Subcutaneous abdominal adipose tissue (tissue), 5 donors: Measurements from ENCODE around the gene TGDS.
"Not testable (repeated sequence)": the region's sequence is repeated elsewhere in the genome, so short reads cannot be mapped to it uniquely, and the experiment has no call there.

Experiments used
- H3K27ac ChIP-seq: one replicate; pipeline ENCODE4 v1.7.0; 2013; ENCODE audit warnings: low read depth, mild to moderate bottlenecking, inconsistent platforms, low read length, moderate library complexity
- H3K27me3 ChIP-seq, 5 donors: one replicate each; pipeline ENCODE4 v1.7.0; 2013; ENCODE audit warnings: low read length in 5 of 5, inconsistent platforms in 1 of 5; ENCODE audit not compliant: control insufficient read depth in 5 of 5, insufficient read depth in 4 of 5
- H3K36me3 ChIP-seq, 5 donors: one replicate each; pipeline ENCODE4 v1.7.0; 2013; ENCODE audit warnings: low read length in 5 of 5; ENCODE audit not compliant: control insufficient read depth in 5 of 5, insufficient read depth in 5 of 5
- H3K4me1 ChIP-seq, 5 donors: one replicate each; pipeline ENCODE4 v1.7.0; 2013; ENCODE audit warnings: low read length in 5 of 5, mild to moderate bottlenecking in 3 of 5, moderate library complexity in 1 of 5; ENCODE audit not compliant: control insufficient read depth in 5 of 5, insufficient read depth in 5 of 5
- H3K4me3 ChIP-seq, 5 donors: one replicate each; pipeline ENCODE4 v1.7.0; 2013; ENCODE audit warnings: low read length in 5 of 5, low read depth in 1 of 5
- H3K9ac ChIP-seq, 5 donors: one replicate each; pipeline ENCODE4 v1.7.0; 2013; ENCODE audit warnings: low read length in 5 of 5, mild to moderate bottlenecking in 4 of 5, moderate library complexity in 3 of 5
- H3K9me3 ChIP-seq, 5 donors: one replicate each; pipeline ENCODE4 v1.7.0; 2013; ENCODE audit warnings: low read length in 5 of 5; ENCODE audit not compliant: control insufficient read depth in 5 of 5
- donor health status: healthy.
- donor health status: healthy.
- donor health status: healthy.
- donor health status: healthy.
- donor health status: healthy.

Gene TGDS

GRCh38 chr13:94595950-94596574 lies at the start of gene TGDS:
Gene TGDS (minus strand): TSS chr13:94596152. CDS start chr13:94596136, 16 bp downstream.
- H3K4me1 ChIP-seq, result peaks cover 3 to 26% (median 25%) of the 10 kb centered on the region in 5 donors
- peak within 1 kb of the TSS; percentile 81 to 99 (median 96) for H3K4me3 ChIP-seq
- no peaks in the 10 kb centered on the region for H3K9me3 ChIP-seq
- peak within 1 kb of the TSS; percentile 82 for H3K27ac ChIP-seq
- peak within 1 kb of the TSS; percentile 85 to 99 (median 95) for H3K9ac ChIP-seq
- no peaks in the 10 kb centered on the region for H3K27me3 ChIP-seq
- H3K36me3 ChIP-seq, result peaks cover 4 to 13% (median 9%) of the 10 kb centered on the region in 5 donors

- no peaks in the 10 kb centered on the region for H3K4me1 ChIP-seq
- no peak overlapping the region for H3K9ac ChIP-seq
- H3K27me3 ChIP-seq, result no peaks in the 10 kb centered on the region
- no peak overlapping the region for H3K27ac ChIP-seq
- no peaks in the 10 kb centered on the region for H3K36me3 ChIP-seq
- H3K9me3 ChIP-seq, result peaks cover 0 to 4% (median 0%) of the 10 kb centered on the region in 5 donors
- no peak overlapping the region for H3K4me3 ChIP-seq
Observed at GRCh38 chr13:94641409-94641941, 45.5 kb upstream of the TGDS start.

- no peaks in the 10 kb centered on the region for H3K36me3 ChIP-seq
- peaks cover 0 to 4% (median 0%) of the 10 kb centered on the region in 5 donors for H3K9me3 ChIP-seq
- H3K27me3 ChIP-seq, result no peaks in the 10 kb centered on the region
- H3K4me1 ChIP-seq, result no peaks in the 10 kb centered on the region
- no peak overlapping the region for H3K27ac ChIP-seq
- no peak overlapping the region for H3K9ac ChIP-seq
- no peak overlapping the region for H3K4me3 ChIP-seq
Observed at GRCh38 chr13:94640721-94641120, 44.8 kb upstream of the TGDS start.

- not testable (repeated sequence) for H3K9me3 ChIP-seq, H3K4me3 ChIP-seq, H3K27ac ChIP-seq, H3K27me3 ChIP-seq, H3K4me1 ChIP-seq, H3K36me3 ChIP-seq, H3K9ac ChIP-seq
Observed at GRCh38 chr13:94637677-94638076, 41.7 kb upstream of the TGDS start.

- H3K4me1 ChIP-seq, result no peaks in the 10 kb centered on the region
- peaks cover 0 to 12% (median 4%) of the 10 kb centered on the region in 5 donors for H3K36me3 ChIP-seq
- no peaks in the 10 kb centered on the region for H3K27me3 ChIP-seq
Observed at GRCh38 chr13:94636942-94637578, 41.1 kb upstream of the TGDS start.

GRCh38 chr13:94636096-94636495 lies 40.1 kb upstream of the TGDS start:
- H3K9me3 ChIP-seq, H3K27me3 ChIP-seq, H3K4me3 ChIP-seq, H3K4me1 ChIP-seq, H3K9ac ChIP-seq, H3K27ac ChIP-seq: not testable (repeated sequence)
- H3K36me3 ChIP-seq, result peaks cover 0 to 12% (median 5%) of the 10 kb centered on the region in 5 donors

More at GRCh38 chr13:94636942-94637578, 41.1 kb upstream of the TGDS start:
- Histone ChIP-seq H3K4me3 (no peak overlapping the region), H3K27ac (no peak overlapping the region), H3K9ac (no peak overlapping the region), H3K9me3 (peaks cover 0 to 4% (median 0%) of the 10 kb centered on the region in 5 donors)

GRCh38 chr13:94632226-94632980 lies 36.5 kb upstream of the TGDS start:
- Histone ChIP-seq H3K9ac (no peak overlapping the region), H3K36me3 (peaks cover 8 to 37% (median 20%) of the 10 kb centered on the region in 5 donors), H3K9me3 (peaks cover 0 to under 1% (median 0%) of the 10 kb centered on the region in 5 donors), H3K27me3 (no peaks in the 10 kb centered on the region), H3K4me1 (no peaks in the 10 kb centered on the region), H3K4me3 (no peak overlapping the region), H3K27ac (no peak overlapping the region)

- H3K27ac ChIP-seq, result no peak overlapping the region
- peaks cover 8 to 46% (median 26%) of the 10 kb centered on the region in 5 donors for H3K36me3 ChIP-seq
- H3K9me3 ChIP-seq, result no peaks in the 10 kb centered on the region
- H3K9ac ChIP-seq, result no peak overlapping the region
- H3K4me1 ChIP-seq, result no peaks in the 10 kb centered on the region
- H3K27me3 ChIP-seq, result no peaks in the 10 kb centered on the region
- no peak overlapping the region for H3K4me3 ChIP-seq
Observed at GRCh38 chr13:94630858-94631257, 34.9 kb upstream of the TGDS start.

- H3K9me3 ChIP-seq, result no peaks in the 10 kb centered on the region
Observed at GRCh38 chr13:94623316-94623715, 27.4 kb upstream of the TGDS start.

GRCh38 chr13:94622344-94622743 lies 26.4 kb upstream of the TGDS start:
- Histone ChIP-seq H3K4me1 (no peaks in the 10 kb centered on the region), H3K9me3 (no peaks in the 10 kb centered on the region), H3K4me3 (no peak overlapping the region), H3K27me3 (no peaks in the 10 kb centered on the region), H3K27ac (no peak overlapping the region), H3K36me3 (peaks cover 15 to 52% (median 39%) of the 10 kb centered on the region in 5 donors), H3K9ac (no peak overlapping the region)

More at GRCh38 chr13:94623316-94623715, 27.4 kb upstream of the TGDS start:
- H3K4me3 ChIP-seq, result no peak overlapping the region
- no peaks in the 10 kb centered on the region for H3K4me1 ChIP-seq
- no peaks in the 10 kb centered on the region for H3K27me3 ChIP-seq
- no peak overlapping the region for H3K9ac ChIP-seq
- no peak overlapping the region for H3K27ac ChIP-seq
- peaks cover 18 to 59% (median 39%) of the 10 kb centered on the region in 5 donors for H3K36me3 ChIP-seq
